Astrocyte (in vitro differentiated cells and primary cell): ENCODE measurements around the gene OR51E2. TPM values are rescaled to one million over a fixed set of nuclear protein-coding genes. Genes with fewer than 3 reads are reported as not detected.
A peak's percentile ranks its signal among the peaks of the same experiment; 100 is the strongest.

Experiments used
- DNase-seq: peaks from one replicate; pipeline ENCODE4 v3.0.0-alpha.2; 2010; ENCODE audit warnings: low read depth
- FAIRE-seq: peaks from 2 replicates; lab custom pipeline; 2011; peaks lifted over from hg19 to GRCh38; lab: Jason Lieb, UNC
- H2AFZ ChIP-seq: 2 replicates; pipeline ENCODE4 v1.6.0; 2012; ENCODE audit warnings: low read depth, low read length, inconsistent platforms
- H3K27ac ChIP-seq: 2 replicates; pipeline ENCODE4 v1.5.1; 2011; ENCODE audit warnings: low read depth, low read length, inconsistent platforms
- H3K27me3 ChIP-seq: 2 replicates; pipeline ENCODE4 v1.6.0; 2011; ENCODE audit warnings: low read length, inconsistent platforms; ENCODE audit not compliant: insufficient read depth
- H3K36me3 ChIP-seq: 2 replicates; pipeline ENCODE4 v1.5.1; 2011; ENCODE audit warnings: low read length, inconsistent platforms; ENCODE audit not compliant: insufficient read depth
- H3K4me1 ChIP-seq: 2 replicates; pipeline ENCODE4 v1.5.1; 2011; ENCODE audit warnings: low read length, inconsistent platforms; ENCODE audit not compliant: insufficient read depth
- H3K4me2 ChIP-seq: 2 replicates; pipeline ENCODE4 v1.6.0; 2012; ENCODE audit warnings: low read length, inconsistent platforms
- H3K4me3 ChIP-seq: 2 replicates; pipeline ENCODE4 v1.5.1; 2011; ENCODE audit warnings: low read depth, mild to moderate bottlenecking, low read length, inconsistent platforms; ENCODE audit not compliant: insufficient read depth
- H3K79me2 ChIP-seq: 2 replicates; pipeline ENCODE4 v1.6.0; 2012; ENCODE audit warnings: mild to moderate bottlenecking, low read length, inconsistent platforms; ENCODE audit not compliant: insufficient read depth
- H3K9ac ChIP-seq: 2 replicates; pipeline ENCODE4 v1.6.0; 2012; ENCODE audit warnings: mild to moderate bottlenecking, low read length, inconsistent platforms
- H3K9me3 ChIP-seq: 2 replicates; pipeline ENCODE4 v1.5.1; 2012; ENCODE audit warnings: low read depth, mild to moderate bottlenecking, low read length, inconsistent platforms; ENCODE audit not compliant: insufficient read depth
- H4K20me1 ChIP-seq: 2 replicates; pipeline ENCODE4 v1.6.0; 2012; ENCODE audit warnings: low read length, inconsistent platforms; ENCODE audit not compliant: insufficient read depth
- H3K27ac Mint-ChIP-seq: one replicate; pipeline ENCODE4 v1.8.0; 2021; ENCODE audit warnings: mild to moderate bottlenecking, mixed read lengths; ENCODE audit not compliant: unreplicated experiment
- H3K27me3 Mint-ChIP-seq: one replicate; pipeline ENCODE4 v1.8.0; 2021; ENCODE audit warnings: low read depth, mixed read lengths; ENCODE audit not compliant: unreplicated experiment
- H3K36me3 Mint-ChIP-seq: one replicate; pipeline ENCODE4 v1.8.0; 2021; ENCODE audit warnings: low read depth, mixed read lengths; ENCODE audit not compliant: unreplicated experiment
- H3K4me1 Mint-ChIP-seq: one replicate; pipeline ENCODE4 v1.8.0; 2021; ENCODE audit warnings: low read depth, mixed read lengths; ENCODE audit not compliant: unreplicated experiment
- H3K4me3 Mint-ChIP-seq: one replicate; pipeline ENCODE4 v1.8.0; 2021; ENCODE audit warnings: mild to moderate bottlenecking, moderate library complexity, mixed read lengths; ENCODE audit not compliant: unreplicated experiment
- H3K9me3 Mint-ChIP-seq: one replicate; pipeline ENCODE4 v1.8.0; 2021; ENCODE audit warnings: mild to moderate bottlenecking, mixed read lengths; ENCODE audit not compliant: unreplicated experiment
- EZH2 ChIP-seq: IDR thresholded peaks from 2 replicates; pipeline ENCODE4 v1.6.1; 2012; ENCODE audit warnings: mild to moderate bottlenecking, low read length, inconsistent platforms; ENCODE audit not compliant: insufficient read depth
- total RNA-seq: library from RNA; stranded (reverse); gene quantifications from 2 replicates; pipeline ENCODE4 v1.2.1, GENCODE V29; 2021
- TF ChIP-seq, protein P1 (sequence below): IDR thresholded peaks from 2 replicates; pipeline ENCODE4 v1.5.1; 2011; ENCODE audit warnings: low read depth, mild to moderate bottlenecking, inconsistent platforms, low read length, moderate library complexity; ENCODE audit not compliant: insufficient read depth

The OR51E2 gene
- total RNA-seq, 1 donor from 2014 or later: 0.27 TPM

GRCh38 chr11:4643682-4644081 lies 54.0 kb downstream of the OR51E2 start, which contains the start of gene OR51E1:
OR51E1 (plus strand) TSS chr11:4643982; CDS start chr11:4652527, 8,545 bp downstream.
- no peak within 1 kb of the TSS for H3K4me2 ChIP-seq
- no peaks in the 10 kb centered on the region for H3K79me2 ChIP-seq
- H3K27me3 ChIP-seq: no peaks in the 10 kb centered on the region
- DNase-seq (no peak), FAIRE-seq (no peak)
- H3K9me3 Mint-ChIP-seq: no peaks in the 10 kb centered on the region
- H4K20me1 ChIP-seq: no peaks in the 10 kb centered on the region
- no peak within 1 kb of the TSS for H3K9ac ChIP-seq
- no peaks in the 10 kb centered on the region for H3K36me3 ChIP-seq
- H3K4me1 Mint-ChIP-seq: peaks cover 10% of the 10 kb centered on the region
- TF ChIP-seq EZH2: no peak
- TF ChIP-seq, protein P1, sequence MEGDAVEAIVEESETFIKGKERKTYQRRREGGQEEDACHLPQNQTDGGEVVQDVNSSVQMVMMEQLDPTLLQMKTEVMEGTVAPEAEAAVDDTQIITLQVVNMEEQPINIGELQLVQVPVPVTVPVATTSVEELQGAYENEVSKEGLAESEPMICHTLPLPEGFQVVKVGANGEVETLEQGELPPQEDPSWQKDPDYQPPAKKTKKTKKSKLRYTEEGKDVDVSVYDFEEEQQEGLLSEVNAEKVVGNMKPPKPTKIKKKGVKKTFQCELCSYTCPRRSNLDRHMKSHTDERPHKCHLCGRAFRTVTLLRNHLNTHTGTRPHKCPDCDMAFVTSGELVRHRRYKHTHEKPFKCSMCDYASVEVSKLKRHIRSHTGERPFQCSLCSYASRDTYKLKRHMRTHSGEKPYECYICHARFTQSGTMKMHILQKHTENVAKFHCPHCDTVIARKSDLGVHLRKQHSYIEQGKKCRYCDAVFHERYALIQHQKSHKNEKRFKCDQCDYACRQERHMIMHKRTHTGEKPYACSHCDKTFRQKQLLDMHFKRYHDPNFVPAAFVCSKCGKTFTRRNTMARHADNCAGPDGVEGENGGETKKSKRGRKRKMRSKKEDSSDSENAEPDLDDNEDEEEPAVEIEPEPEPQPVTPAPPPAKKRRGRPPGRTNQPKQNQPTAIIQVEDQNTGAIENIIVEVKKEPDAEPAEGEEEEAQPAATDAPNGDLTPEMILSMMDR: no peak
- H3K27me3 Mint-ChIP-seq: peaks cover 3% of the 10 kb centered on the region
- H3K4me3 ChIP-seq: no peak within 1 kb of the TSS
- H3K36me3 Mint-ChIP-seq: no peaks in the 10 kb centered on the region
- no peaks in the 10 kb centered on the region for H3K4me1 ChIP-seq
- H3K27ac ChIP-seq: no peak within 1 kb of the TSS
- H2AFZ ChIP-seq: no peak within 1 kb of the TSS
- no peak within 1 kb of the TSS for H3K4me3 Mint-ChIP-seq
- H3K27ac Mint-ChIP-seq: peak within 1 kb of the TSS; percentile 3
- H3K9me3 ChIP-seq: no peaks in the 10 kb centered on the region

DNA sequence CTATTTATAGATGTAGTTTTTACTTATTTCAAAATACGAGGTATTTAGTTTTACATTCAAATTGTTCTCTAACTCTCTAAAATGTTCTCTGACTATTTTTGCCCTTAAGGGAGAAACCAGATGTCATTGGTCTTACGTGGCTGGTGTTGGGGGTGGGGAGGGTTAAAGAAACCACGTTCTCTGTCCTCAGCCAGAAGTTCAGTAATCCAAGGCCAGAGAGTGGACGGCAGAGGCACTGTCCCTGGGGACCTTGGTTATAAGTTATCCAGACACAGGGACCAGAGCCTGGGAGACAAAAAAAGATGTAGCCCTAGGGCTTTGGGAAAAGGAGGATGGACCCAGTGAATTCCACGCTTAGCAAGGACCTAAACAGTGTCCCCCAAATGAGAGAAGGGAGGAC lies 54.6 kb downstream of the OR51E2 start:
- TF ChIP-seq EZH2: no peak
- TF ChIP-seq, protein P1: no peak
- Mint-ChIP-seq H3K4me1 (peaks cover 10% of the 10 kb centered on the region), H3K4me3 (no peak overlapping the region)

GRCh38 chr11:4642043-4642442 lies 55.6 kb downstream of the OR51E2 start:
- no peaks in the 10 kb centered on the region for H4K20me1 ChIP-seq
- H3K36me3 Mint-ChIP-seq: no peaks in the 10 kb centered on the region
- no peak overlapping the region for H3K9ac ChIP-seq
- H3K27ac Mint-ChIP-seq: no peak overlapping the region
- no peaks in the 10 kb centered on the region for H3K36me3 ChIP-seq
- no peak for FAIRE-seq
- H3K27me3 Mint-ChIP-seq: peaks cover 3% of the 10 kb centered on the region
- no peak overlapping the region for H2AFZ ChIP-seq
- no peaks in the 10 kb centered on the region for H3K79me2 ChIP-seq
- H3K27ac ChIP-seq: no peak overlapping the region
- TF ChIP-seq, protein P1: no peak
- TF ChIP-seq EZH2: no peak
- no peak overlapping the region for H3K4me3 Mint-ChIP-seq
- H3K4me1 ChIP-seq: no peaks in the 10 kb centered on the region
- peaks cover 10% of the 10 kb centered on the region for H3K4me1 Mint-ChIP-seq
- no peaks in the 10 kb centered on the region for H3K9me3 ChIP-seq
- no peak overlapping the region for H3K4me3 ChIP-seq
- H3K27me3 ChIP-seq: no peaks in the 10 kb centered on the region
- DNase-seq: no peak
- H3K9me3 Mint-ChIP-seq: no peaks in the 10 kb centered on the region
- no peak overlapping the region for H3K4me2 ChIP-seq

More for the DNA sequence above, 54.6 kb downstream of the OR51E2 start:
- H3K36me3 ChIP-seq: no peaks in the 10 kb centered on the region
- no peaks in the 10 kb centered on the region for H3K79me2 ChIP-seq
- Mint-ChIP-seq H3K27me3 (peaks cover 3% of the 10 kb centered on the region), H3K9me3 (no peaks in the 10 kb centered on the region), H3K36me3 (no peaks in the 10 kb centered on the region), H3K27ac (no peak overlapping the region)
- no peak overlapping the region for H3K4me2 ChIP-seq
- H3K27ac ChIP-seq: no peak overlapping the region
- FAIRE-seq: no peak
- no peaks in the 10 kb centered on the region for H3K4me1 ChIP-seq
- H3K9me3 ChIP-seq: no peaks in the 10 kb centered on the region
- no peak for DNase-seq
- no peak overlapping the region for H2AFZ ChIP-seq
- H3K4me3 ChIP-seq: no peak overlapping the region
- no peaks in the 10 kb centered on the region for H3K27me3 ChIP-seq
- H3K9ac ChIP-seq: no peak overlapping the region
- no peaks in the 10 kb centered on the region for H4K20me1 ChIP-seq
